ENCODE measurements around the gene LSM12.
"Not testable (repeated sequence)": the region's sequence is repeated elsewhere in the genome, so short reads cannot be mapped to it uniquely, and the experiment has no call there.

The LSM12 gene

GRCh38 chr17:44063704-44064639, 2.5 kb downstream of the LSM12 start:
- H3K36me3 ChIP-seq (ENCODE audit: control insufficient read depth, insufficient read depth, low read length): peaks cover 3% of the 10 kb centered on the region
- H3K4me3 ChIP-seq (ENCODE audit: insufficient read depth, low read depth, low read length, poor library complexity, severe bottlenecking): no peak overlapping the region
- no peak for DNase-seq
- no peaks in the 10 kb centered on the region for H3K27me3 ChIP-seq (replicated peaks; ENCODE audit: control insufficient read depth, insufficient read depth, low read length, poor library complexity, severe bottlenecking)
- no peak overlapping the region for H3K27ac ChIP-seq (ENCODE audit: insufficient read depth, low read length, poor library complexity, severe bottlenecking)
- peaks cover 10% of the 10 kb centered on the region for H3K4me1 ChIP-seq (ENCODE audit: control insufficient read depth, insufficient read depth, low read length, poor library complexity, severe bottlenecking)
- H3K9me3 ChIP-seq (ENCODE audit: control insufficient read depth, low read length): no peaks in the 10 kb centered on the region

GRCh38 chr17:44062871-44063270, 3.6 kb downstream of the LSM12 start:
- Histone ChIP-seq H3K4me3 (ENCODE audit: insufficient read depth, low read depth, low read length, poor library complexity, severe bottlenecking) (no peak overlapping the region), H3K36me3 (ENCODE audit: control insufficient read depth, insufficient read depth, low read length) (peaks cover 6% of the 10 kb centered on the region), H3K27ac (ENCODE audit: insufficient read depth, low read length, poor library complexity, severe bottlenecking) (no peak overlapping the region)

GRCh38 chr17:44061446-44061845, 5.0 kb downstream of the LSM12 start:
- Histone ChIP-seq H3K36me3 (ENCODE audit: control insufficient read depth, insufficient read depth, low read length) (peaks cover 6% of the 10 kb centered on the region), H3K9me3 (ENCODE audit: control insufficient read depth, low read length) (no peaks in the 10 kb centered on the region), H3K4me1 (ENCODE audit: control insufficient read depth, insufficient read depth, low read length, poor library complexity, severe bottlenecking) (peaks cover 10% of the 10 kb centered on the region), H3K27me3 (replicated peaks; ENCODE audit: control insufficient read depth, insufficient read depth, low read length, poor library complexity, severe bottlenecking) (no peaks in the 10 kb centered on the region), H3K4me3 (ENCODE audit: insufficient read depth, low read depth, low read length, poor library complexity, severe bottlenecking) (no peak overlapping the region), H3K27ac (ENCODE audit: insufficient read depth, low read length, poor library complexity, severe bottlenecking) (no peak overlapping the region)
- no peak for DNase-seq

More at GRCh38 chr17:44062871-44063270, 3.6 kb downstream of the LSM12 start:
- Histone ChIP-seq H3K4me1 (ENCODE audit: control insufficient read depth, insufficient read depth, low read length, poor library complexity, severe bottlenecking) (peaks cover 10% of the 10 kb centered on the region), H3K9me3 (ENCODE audit: control insufficient read depth, low read length) (no peaks in the 10 kb centered on the region), H3K27me3 (replicated peaks; ENCODE audit: control insufficient read depth, insufficient read depth, low read length, poor library complexity, severe bottlenecking) (no peaks in the 10 kb centered on the region)
- DNase-seq: no peak

DNA sequence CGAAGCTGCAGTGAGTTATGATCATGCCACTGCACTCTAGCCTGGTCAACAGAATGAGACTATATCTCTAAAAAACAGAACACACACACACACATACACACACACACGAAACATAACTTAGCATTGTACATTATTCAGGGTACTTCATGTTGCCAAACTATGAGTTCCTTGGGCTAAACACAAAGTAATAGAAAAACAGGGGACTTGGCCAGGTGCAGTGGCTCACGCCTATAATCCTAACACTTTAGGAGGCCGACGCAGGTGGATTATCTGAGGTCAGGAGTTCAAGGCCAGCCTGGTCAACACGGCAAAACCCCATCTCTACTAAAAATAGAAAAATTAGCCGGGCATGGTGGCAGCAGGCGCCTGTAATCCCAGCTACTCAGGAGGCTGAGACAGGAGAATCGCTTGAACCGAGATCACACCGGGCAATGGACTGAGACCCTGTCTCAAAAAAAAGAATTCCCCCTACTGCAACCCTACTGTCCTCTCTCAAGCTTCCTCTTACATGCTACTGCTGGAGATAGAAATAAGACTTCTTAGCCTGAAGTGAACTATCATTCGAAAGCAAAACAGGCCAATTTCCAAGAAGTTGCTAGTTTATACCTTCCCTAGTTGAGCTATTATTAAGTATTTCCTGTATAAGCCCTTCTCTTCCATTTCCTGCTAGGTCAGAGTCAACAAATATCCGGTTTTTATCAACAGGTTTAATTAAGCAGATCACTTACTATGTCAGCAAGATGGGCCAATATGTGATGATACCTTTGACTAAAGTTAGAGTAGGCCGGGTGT, 7.2 kb downstream of the LSM12 start:
- H3K27ac ChIP-seq (ENCODE audit: insufficient read depth, low read length, poor library complexity, severe bottlenecking): no peak overlapping the region
- H3K4me3 ChIP-seq (ENCODE audit: insufficient read depth, low read depth, low read length, poor library complexity, severe bottlenecking): no peak overlapping the region
- DNase-seq: no peak
- no peaks in the 10 kb centered on the region for H3K9me3 ChIP-seq (ENCODE audit: control insufficient read depth, low read length)
- H3K36me3 ChIP-seq (ENCODE audit: control insufficient read depth, insufficient read depth, low read length): peaks cover 6% of the 10 kb centered on the region
- no peaks in the 10 kb centered on the region for H3K27me3 ChIP-seq (replicated peaks; ENCODE audit: control insufficient read depth, insufficient read depth, low read length, poor library complexity, severe bottlenecking)
- no peaks in the 10 kb centered on the region for H3K4me1 ChIP-seq (ENCODE audit: control insufficient read depth, insufficient read depth, low read length, poor library complexity, severe bottlenecking)

- H3K27ac ChIP-seq (ENCODE audit: insufficient read depth, low read length, poor library complexity, severe bottlenecking): no peak overlapping the region
- H3K36me3 ChIP-seq (ENCODE audit: control insufficient read depth, insufficient read depth, low read length): peaks cover 45% of the 10 kb centered on the region
- DNase-seq: no peak
These were observed 13.2 kb downstream of the LSM12 start for GRCh38 chr17:44053125-44053872.

DNA sequence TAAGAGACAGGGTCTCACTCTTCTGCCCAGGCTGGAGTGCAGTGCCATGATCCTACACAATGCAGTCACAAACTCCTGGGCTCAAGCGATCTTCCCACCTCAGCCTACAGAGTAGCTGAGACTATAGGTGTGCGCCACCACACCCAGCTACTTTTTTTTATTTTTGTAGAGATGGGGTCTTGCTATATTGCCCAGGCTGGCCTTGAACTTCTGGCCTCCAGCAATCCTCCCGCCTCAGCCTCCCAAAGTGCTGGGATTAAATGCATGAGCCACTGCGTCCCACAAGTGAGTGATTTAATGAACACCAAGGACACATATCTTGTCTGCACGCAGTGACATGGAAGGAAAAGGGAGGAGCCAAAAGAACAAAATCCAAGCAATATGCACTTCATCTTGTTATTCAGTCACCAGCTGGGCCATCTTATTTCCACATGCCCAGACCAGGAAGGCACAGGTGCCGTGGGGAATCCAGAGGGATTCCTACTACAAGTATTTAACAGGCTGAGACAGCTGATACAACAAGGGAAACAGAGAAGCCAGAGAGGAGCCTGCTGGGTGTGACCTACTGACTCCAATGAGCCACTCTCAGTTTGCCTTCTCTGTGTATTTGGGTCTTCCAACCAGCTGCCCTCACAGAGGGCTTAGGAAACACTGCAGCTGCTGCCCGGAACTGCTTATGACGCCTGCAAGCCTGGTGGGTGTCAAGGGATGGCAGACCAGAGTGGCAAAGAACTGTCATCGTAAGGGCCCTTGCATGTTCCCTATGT, 17.0 kb downstream of the LSM12 start:
- Histone ChIP-seq H3K4me1 (ENCODE audit: control insufficient read depth, insufficient read depth, low read length, poor library complexity, severe bottlenecking) (no peaks in the 10 kb centered on the region), H3K27ac (ENCODE audit: insufficient read depth, low read length, poor library complexity, severe bottlenecking) (no peak overlapping the region), H3K4me3 (ENCODE audit: insufficient read depth, low read depth, low read length, poor library complexity, severe bottlenecking) (no peak overlapping the region), H3K36me3 (ENCODE audit: control insufficient read depth, insufficient read depth, low read length) (peaks cover 50% of the 10 kb centered on the region), H3K27me3 (replicated peaks; ENCODE audit: control insufficient read depth, insufficient read depth, low read length, poor library complexity, severe bottlenecking) (no peaks in the 10 kb centered on the region), H3K9me3 (ENCODE audit: control insufficient read depth, low read length) (no peaks in the 10 kb centered on the region)
- DNase-seq: no peak

More at GRCh38 chr17:44053125-44053872, 13.2 kb downstream of the LSM12 start:
- Histone ChIP-seq H3K27me3 (replicated peaks; ENCODE audit: control insufficient read depth, insufficient read depth, low read length, poor library complexity, severe bottlenecking) (no peaks in the 10 kb centered on the region), H3K9me3 (ENCODE audit: control insufficient read depth, low read length) (no peaks in the 10 kb centered on the region), H3K4me1 (ENCODE audit: control insufficient read depth, insufficient read depth, low read length, poor library complexity, severe bottlenecking) (no peaks in the 10 kb centered on the region), H3K4me3 (ENCODE audit: insufficient read depth, low read depth, low read length, poor library complexity, severe bottlenecking) (no peak overlapping the region)

- peaks cover 40% of the 10 kb centered on the region for H3K36me3 ChIP-seq (ENCODE audit: control insufficient read depth, insufficient read depth, low read length)
- DNase-seq; H3K27me3 ChIP-seq (replicated peaks; ENCODE audit: control insufficient read depth, insufficient read depth, low read length, poor library complexity, severe bottlenecking); H3K9me3 ChIP-seq (ENCODE audit: control insufficient read depth, low read length); H3K4me3 ChIP-seq (ENCODE audit: insufficient read depth, low read depth, low read length, poor library complexity, severe bottlenecking); H3K4me1 ChIP-seq (ENCODE audit: control insufficient read depth, insufficient read depth, low read length, poor library complexity, severe bottlenecking); H3K27ac ChIP-seq (ENCODE audit: insufficient read depth, low read length, poor library complexity, severe bottlenecking): not testable (repeated sequence)
These were observed 19.6 kb downstream of the LSM12 start for GRCh38 chr17:44046893-44047292.

GRCh38 chr17:44045486-44045885, 21.0 kb downstream of the LSM12 start:
- Histone ChIP-seq H3K27ac (ENCODE audit: insufficient read depth, low read length, poor library complexity, severe bottlenecking) (no peak overlapping the region), H3K36me3 (ENCODE audit: control insufficient read depth, insufficient read depth, low read length) (peaks cover 29% of the 10 kb centered on the region), H3K4me3 (ENCODE audit: insufficient read depth, low read depth, low read length, poor library complexity, severe bottlenecking) (no peak overlapping the region), H3K9me3 (ENCODE audit: control insufficient read depth, low read length) (no peaks in the 10 kb centered on the region), H3K4me1 (ENCODE audit: control insufficient read depth, insufficient read depth, low read length, poor library complexity, severe bottlenecking) (no peaks in the 10 kb centered on the region), H3K27me3 (replicated peaks; ENCODE audit: control insufficient read depth, insufficient read depth, low read length, poor library complexity, severe bottlenecking) (no peaks in the 10 kb centered on the region)
- no peak for DNase-seq

DNA sequence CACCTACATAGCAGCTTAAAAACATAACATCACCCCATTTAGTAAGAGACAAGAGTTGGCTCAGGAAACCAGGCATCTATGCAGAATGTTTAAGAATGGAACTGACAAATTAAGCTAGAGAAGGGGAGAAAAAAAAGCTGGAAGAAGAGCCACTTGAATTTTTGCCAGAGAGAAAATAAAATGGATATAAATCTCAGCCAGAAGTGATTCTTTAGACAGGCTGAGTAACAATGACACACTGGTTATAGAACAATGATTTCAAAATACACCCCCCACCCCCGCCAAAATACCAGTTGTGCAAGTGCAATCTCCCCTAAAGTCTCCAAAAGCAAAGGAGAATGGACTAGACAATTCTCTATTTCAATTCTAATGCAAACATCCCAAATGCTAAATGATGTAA, 22.4 kb downstream of the LSM12 start:
- no peak for DNase-seq
- Histone ChIP-seq H3K4me1 (ENCODE audit: control insufficient read depth, insufficient read depth, low read length, poor library complexity, severe bottlenecking) (no peaks in the 10 kb centered on the region), H3K27me3 (replicated peaks; ENCODE audit: control insufficient read depth, insufficient read depth, low read length, poor library complexity, severe bottlenecking) (no peaks in the 10 kb centered on the region), H3K36me3 (ENCODE audit: control insufficient read depth, insufficient read depth, low read length) (peaks cover 16% of the 10 kb centered on the region), H3K4me3 (ENCODE audit: insufficient read depth, low read depth, low read length, poor library complexity, severe bottlenecking) (no peak overlapping the region), H3K9me3 (ENCODE audit: control insufficient read depth, low read length) (no peaks in the 10 kb centered on the region), H3K27ac (ENCODE audit: insufficient read depth, low read length, poor library complexity, severe bottlenecking) (no peak overlapping the region)

Data from effector memory CD4-positive, alpha-beta T cell (primary cell).